BE2C (cell line): ENCODE data around the gene CSPG4.
"Not testable (repeated sequence)": the region's sequence is repeated elsewhere in the genome, so short reads cannot be mapped to it uniquely, and the experiment has no call there.

Experiments
- DNase-seq: peaks from one replicate; pipeline ENCODE4 v3.0.0-alpha.2; 2020
- H3K27me3 ChIP-seq: fragments of 250-450 bp; sonication (Bioruptor Pico); 2 replicates; pipeline ENCODE4 v1.5.1; 2020; ENCODE audit warnings: mild to moderate bottlenecking
- H3K36me3 ChIP-seq: fragments of 250-450 bp; sonication (Bioruptor Pico); 2 replicates; pipeline ENCODE4 v1.5.1; 2020; ENCODE audit warnings: mild to moderate bottlenecking
- H3K4me1 ChIP-seq: fragments of 250-450 bp; sonication (Bioruptor Pico); 2 replicates; pipeline ENCODE4 v1.5.1; 2020
- H3K4me3 ChIP-seq: 2 replicates; pipeline ENCODE4 v1.5.1; 2011; ENCODE audit warnings: low read depth, low read length
- H3K9me3 ChIP-seq: fragments of 250-450 bp; sonication (Bioruptor Pico); 2 replicates; pipeline ENCODE4 v1.5.1; 2020
- CTCF ChIP-seq: IDR thresholded peaks from 2 replicates; pipeline ENCODE4 v1.5.1; 2012; ENCODE audit warnings: mild to moderate bottlenecking, low read depth, low read length

CSPG4 gene

GRCh38 chr15:75704618-75705017, 8.0 kb downstream of the CSPG4 start:
- Histone ChIP-seq H3K4me1 (peaks cover 44% of the 10 kb centered on the region), H3K4me3 (no peak overlapping the region), H3K9me3 (no peaks in the 10 kb centered on the region), H3K27me3 (no peaks in the 10 kb centered on the region), H3K36me3 (no peaks in the 10 kb centered on the region)
- DNase-seq: no peak
- TF ChIP-seq CTCF: no peak

- TF ChIP-seq CTCF: no peak
- H3K27me3 ChIP-seq: no peaks in the 10 kb centered on the region
- no peaks in the 10 kb centered on the region for H3K9me3 ChIP-seq
- H3K36me3 ChIP-seq: no peaks in the 10 kb centered on the region
- H3K4me3 ChIP-seq: no peak overlapping the region
- DNase-seq: no peak
- H3K4me1 ChIP-seq: peaks cover 47% of the 10 kb centered on the region
Observed at GRCh38 chr15:75704263-75704615, 8.4 kb downstream of the CSPG4 start.

- H3K27me3 ChIP-seq, H3K4me3 ChIP-seq, H3K9me3 ChIP-seq, H3K36me3 ChIP-seq, DNase-seq: not testable (repeated sequence)
- H3K4me1 ChIP-seq: peaks cover 50% of the 10 kb centered on the region
Observed at GRCh38 chr15:75703440-75704262, 9.0 kb downstream of the CSPG4 start.

DNA sequence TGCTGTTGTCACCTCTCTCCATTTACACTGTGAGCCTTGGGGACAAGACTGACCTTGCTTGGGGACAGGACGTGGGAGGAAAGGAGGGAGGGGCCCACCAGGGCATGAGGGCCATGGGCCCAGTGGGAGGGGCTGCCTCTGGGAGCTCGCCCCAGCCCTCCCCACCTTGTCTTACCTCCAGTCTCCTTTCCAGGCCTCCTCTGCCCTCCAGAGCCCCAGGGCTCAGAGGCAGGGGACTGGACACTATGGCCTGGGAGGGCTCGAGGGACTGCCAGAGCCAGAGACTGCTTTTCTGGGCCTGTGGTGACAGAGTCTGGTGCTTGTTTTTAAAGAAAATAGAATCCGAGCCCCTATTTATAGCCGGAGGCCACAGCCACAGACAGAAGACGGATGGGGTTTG, 10.2 kb downstream of the CSPG4 start:
- Histone ChIP-seq H3K27me3 (no peaks in the 10 kb centered on the region), H3K4me3 (no peak overlapping the region), H3K9me3 (no peaks in the 10 kb centered on the region), H3K4me1 (peaks cover 59% of the 10 kb centered on the region), H3K36me3 (no peaks in the 10 kb centered on the region)
- no peak for DNase-seq
- TF ChIP-seq CTCF: no peak

GRCh38 chr15:75701071-75702003, 11.3 kb downstream of the CSPG4 start:
- H3K9me3 ChIP-seq, H3K27me3 ChIP-seq, DNase-seq, H3K36me3 ChIP-seq, H3K4me3 ChIP-seq: not testable (repeated sequence)
- peaks cover 69% of the 10 kb centered on the region for H3K4me1 ChIP-seq

GRCh38 chr15:75699961-75700874, 12.4 kb downstream of the CSPG4 start:
- H3K4me1 ChIP-seq: peaks cover 70% of the 10 kb centered on the region
- H3K4me3 ChIP-seq, H3K27me3 ChIP-seq, H3K36me3 ChIP-seq, H3K9me3 ChIP-seq: not testable (repeated sequence)
- DNase-seq: peak; percentile 95

GRCh38 chr15:75699517-75699916, 13.1 kb downstream of the CSPG4 start:
- H3K9me3 ChIP-seq, H3K4me3 ChIP-seq, DNase-seq, H3K36me3 ChIP-seq, H3K27me3 ChIP-seq: not testable (repeated sequence)
- peaks cover 75% of the 10 kb centered on the region for H3K4me1 ChIP-seq

DNA sequence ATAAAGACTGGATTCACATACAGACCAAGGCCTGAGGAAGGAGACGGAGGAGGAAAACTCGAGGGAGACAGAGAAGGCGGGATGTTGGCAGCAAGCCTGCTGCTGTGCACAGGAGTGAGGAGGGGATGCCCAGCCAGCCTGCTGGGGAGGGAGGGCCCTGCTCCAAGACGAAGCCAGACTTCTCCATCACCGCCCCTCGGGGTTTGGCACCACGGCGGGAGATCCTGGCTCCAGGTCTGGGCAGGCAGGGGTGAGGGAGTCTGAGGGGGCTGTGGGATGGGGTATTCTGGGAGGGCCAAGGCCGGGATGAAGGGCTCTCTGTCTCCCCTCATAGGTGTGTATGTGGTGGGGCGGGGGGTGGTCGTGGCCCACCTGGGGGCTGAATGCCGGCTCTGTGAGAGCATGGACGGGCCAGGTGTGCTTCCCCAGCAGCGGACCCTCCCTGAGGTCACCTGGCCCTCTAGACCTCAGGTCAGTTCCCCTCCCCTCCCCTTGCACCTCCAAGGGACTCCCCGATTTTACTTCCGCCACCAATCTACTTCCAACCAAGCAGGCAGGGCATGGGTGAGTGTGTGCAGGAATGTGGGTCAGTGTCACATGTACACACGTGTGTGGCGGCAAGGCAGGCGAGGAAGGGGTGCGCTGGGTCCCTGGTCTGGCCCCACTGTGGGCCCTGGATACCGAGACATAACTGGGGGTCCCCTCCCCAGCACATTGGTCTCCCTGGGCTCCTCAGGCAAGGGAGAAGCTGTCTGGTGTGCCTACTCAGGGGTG, 14.5 kb downstream of the CSPG4 start:
- not testable (repeated sequence) for H3K4me3 ChIP-seq, H3K27me3 ChIP-seq, H3K36me3 ChIP-seq, H3K9me3 ChIP-seq, DNase-seq
- peaks cover 78% of the 10 kb centered on the region for H3K4me1 ChIP-seq
